HUES6 (cell line): Measurements from ENCODE around the gene TCOF1.

ENCODE experiments used
- H3K27ac ChIP-seq: 2 replicates; pipeline ENCODE4 v1.7.0; 2013; ENCODE audit warnings: low read depth, mild to moderate bottlenecking, low read length, inconsistent platforms
- H3K27me3 ChIP-seq: 2 replicates; pipeline ENCODE4 v1.6.1; 2013; ENCODE audit warnings: low read length; ENCODE audit not compliant: control insufficient read depth, insufficient read depth
- H3K36me3 ChIP-seq: 2 replicates; pipeline ENCODE4 v1.6.1; 2013; ENCODE audit warnings: low read length; ENCODE audit not compliant: control insufficient read depth, insufficient read depth
- H3K4me1 ChIP-seq: 2 replicates; pipeline ENCODE4 v1.6.1; 2013; ENCODE audit warnings: low read length; ENCODE audit not compliant: control insufficient read depth, insufficient read depth
- H3K4me3 ChIP-seq: 2 replicates; pipeline ENCODE4 v1.5.1; 2013; ENCODE audit warnings: low read depth, low read length
- H3K9ac ChIP-seq: one replicate; pipeline ENCODE4 v1.6.1; 2013; ENCODE audit warnings: mild to moderate bottlenecking, low read length
- H3K9me3 ChIP-seq: 2 replicates; pipeline ENCODE4 v1.6.1; 2013; ENCODE audit warnings: low read depth, low read length; ENCODE audit not compliant: control insufficient read depth, insufficient read depth

TCOF1 gene

DNA sequence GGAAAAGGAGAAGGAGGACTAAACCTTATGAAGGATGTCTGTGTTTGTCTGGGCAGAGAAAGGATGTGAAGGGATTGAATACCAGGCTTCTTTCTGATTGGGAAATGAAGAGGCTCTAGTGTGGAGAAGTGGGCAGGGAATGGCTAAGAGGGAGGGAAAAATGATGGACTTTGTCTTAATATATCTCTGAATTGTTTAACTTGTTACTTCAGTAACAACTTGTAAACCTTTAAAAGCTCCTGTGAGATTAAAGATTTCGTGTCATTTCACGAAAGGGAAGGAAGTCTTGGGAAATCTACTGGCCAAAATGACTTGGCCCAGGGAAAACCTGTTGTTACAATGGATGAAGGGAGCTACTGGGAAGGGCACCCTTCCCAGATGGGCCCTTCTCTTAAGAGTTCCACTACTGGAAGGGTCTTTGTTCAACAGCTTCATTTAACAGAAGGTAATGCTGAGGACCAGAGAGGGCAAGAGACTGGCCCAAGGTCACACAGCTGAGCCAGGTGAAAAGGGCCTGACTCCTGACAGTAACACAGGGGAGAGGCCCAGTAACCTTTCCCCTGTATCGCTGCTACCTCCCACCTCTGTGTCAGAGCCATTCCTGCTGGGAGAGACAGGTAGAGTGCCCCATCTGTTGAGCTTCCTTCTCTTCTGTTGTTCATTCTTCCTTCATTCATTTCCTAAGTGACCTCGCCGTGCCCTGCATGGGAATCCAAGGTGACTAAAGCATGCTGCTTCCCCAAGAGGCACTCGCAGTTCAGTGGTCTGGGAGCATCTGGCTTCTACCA lies 5.1 kb upstream of the TCOF1 start:
- no peaks in the 10 kb centered on the region for H3K27me3 ChIP-seq
- peaks cover 12% of the 10 kb centered on the region for H3K4me1 ChIP-seq
- no peak overlapping the region for H3K4me3 ChIP-seq
- H3K9me3 ChIP-seq: no peaks in the 10 kb centered on the region
- H3K36me3 ChIP-seq: no peaks in the 10 kb centered on the region
- no peak overlapping the region for H3K9ac ChIP-seq
- H3K27ac ChIP-seq: no peak overlapping the region

DNA sequence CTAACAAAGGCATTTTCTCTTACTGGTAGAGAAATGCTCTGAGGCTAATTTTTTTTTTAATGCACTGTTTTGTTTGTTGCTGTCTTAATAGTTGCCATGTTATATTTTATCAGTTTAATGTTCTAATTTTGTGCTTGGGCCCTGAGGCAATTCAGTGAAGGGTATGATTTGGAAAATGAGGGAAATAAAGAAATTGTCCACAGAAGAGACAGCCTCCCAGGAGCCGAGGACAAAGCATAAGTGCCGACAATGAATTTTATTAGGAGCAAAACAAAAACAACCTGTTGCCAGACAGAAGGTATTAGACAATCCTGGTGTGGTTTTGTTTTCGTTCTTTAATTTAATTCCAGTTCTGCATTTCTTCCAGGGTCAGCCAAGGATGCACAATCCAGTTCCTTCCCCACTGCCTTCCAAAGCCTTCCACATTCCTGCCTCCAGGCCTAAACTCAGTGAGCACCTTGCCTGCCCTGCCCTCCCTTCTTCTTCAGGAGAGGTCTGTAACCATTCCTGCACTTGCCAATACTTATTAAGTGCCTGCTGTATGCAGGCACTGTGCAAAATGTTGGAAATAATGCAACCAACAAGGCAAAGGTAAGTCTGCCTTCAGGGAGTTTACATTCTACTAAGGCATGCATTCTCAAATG lies 4.3 kb upstream of the TCOF1 start:
- Histone ChIP-seq H3K9me3 (no peaks in the 10 kb centered on the region), H3K36me3 (no peaks in the 10 kb centered on the region), H3K27ac (no peak overlapping the region), H3K4me1 (peaks cover 12% of the 10 kb centered on the region), H3K9ac (no peak overlapping the region), H3K27me3 (no peaks in the 10 kb centered on the region), H3K4me3 (no peak overlapping the region)

DNA sequence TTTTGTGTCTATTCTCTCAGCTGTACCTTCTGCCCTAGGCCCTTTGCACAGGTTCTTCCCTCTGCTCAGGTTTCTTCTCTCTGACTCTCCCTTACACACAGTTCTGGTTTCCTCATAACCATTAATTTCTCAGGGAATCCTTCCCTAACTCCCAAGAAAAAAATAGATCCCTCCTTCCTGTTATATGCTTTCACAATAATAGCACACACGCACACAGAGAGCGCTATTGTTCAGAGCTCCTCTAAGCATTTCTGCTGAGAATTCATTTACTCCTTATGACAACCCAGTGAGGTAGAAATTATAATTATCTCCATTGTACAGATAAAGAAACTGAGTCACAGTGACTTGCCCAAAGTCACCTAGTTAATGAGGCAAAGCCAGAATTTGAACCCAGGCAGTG lies 1.7 kb upstream of the TCOF1 start:
- Histone ChIP-seq H3K9ac (no peak overlapping the region), H3K27ac (no peak overlapping the region), H3K27me3 (no peaks in the 10 kb centered on the region), H3K4me1 (peaks cover 11% of the 10 kb centered on the region), H3K36me3 (peaks cover 14% of the 10 kb centered on the region), H3K4me3 (no peak overlapping the region), H3K9me3 (no peaks in the 10 kb centered on the region)

DNA sequence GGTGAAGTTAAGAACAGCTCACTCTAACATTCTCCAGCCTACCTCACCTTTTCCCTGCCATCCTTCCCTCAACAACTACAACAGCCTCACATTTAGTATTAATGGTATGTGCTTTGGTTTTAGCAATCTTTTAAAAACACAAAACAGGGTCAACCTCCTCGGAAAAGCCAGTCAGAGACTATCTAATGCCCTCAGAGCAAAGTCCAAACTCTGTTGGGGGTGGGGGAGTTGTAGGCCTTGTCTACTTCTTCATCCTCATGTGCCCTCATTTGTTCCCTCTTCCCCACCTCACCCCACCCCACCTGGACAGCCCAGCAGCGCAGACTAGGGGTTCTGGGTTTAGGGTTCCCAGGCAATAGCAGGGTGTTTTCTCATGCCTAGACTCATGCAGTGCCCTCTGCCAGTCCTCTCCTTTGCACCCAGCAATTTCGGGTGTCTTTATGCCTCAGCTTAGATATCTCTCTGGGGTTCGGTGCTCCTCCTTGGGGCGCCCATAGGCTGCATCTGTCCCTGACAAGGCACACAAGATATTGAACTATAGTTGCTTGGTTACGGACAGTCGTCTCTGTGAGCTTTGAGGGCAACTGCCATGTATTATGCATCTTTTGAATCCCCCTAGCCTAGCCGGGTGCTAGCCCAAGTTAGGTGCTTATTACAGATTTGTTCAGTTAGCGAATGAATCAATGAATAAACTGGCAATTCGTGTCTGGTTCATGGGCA lies 762 bp upstream of the TCOF1 start:
- Histone ChIP-seq H3K9me3 (no peaks in the 10 kb centered on the region), H3K4me1 (peaks cover 8% of the 10 kb centered on the region), H3K4me3 (peak overlapping the region; percentile 36), H3K9ac (no peak overlapping the region), H3K36me3 (peaks cover 24% of the 10 kb centered on the region), H3K27me3 (no peaks in the 10 kb centered on the region), H3K27ac (no peak overlapping the region)

DNA sequence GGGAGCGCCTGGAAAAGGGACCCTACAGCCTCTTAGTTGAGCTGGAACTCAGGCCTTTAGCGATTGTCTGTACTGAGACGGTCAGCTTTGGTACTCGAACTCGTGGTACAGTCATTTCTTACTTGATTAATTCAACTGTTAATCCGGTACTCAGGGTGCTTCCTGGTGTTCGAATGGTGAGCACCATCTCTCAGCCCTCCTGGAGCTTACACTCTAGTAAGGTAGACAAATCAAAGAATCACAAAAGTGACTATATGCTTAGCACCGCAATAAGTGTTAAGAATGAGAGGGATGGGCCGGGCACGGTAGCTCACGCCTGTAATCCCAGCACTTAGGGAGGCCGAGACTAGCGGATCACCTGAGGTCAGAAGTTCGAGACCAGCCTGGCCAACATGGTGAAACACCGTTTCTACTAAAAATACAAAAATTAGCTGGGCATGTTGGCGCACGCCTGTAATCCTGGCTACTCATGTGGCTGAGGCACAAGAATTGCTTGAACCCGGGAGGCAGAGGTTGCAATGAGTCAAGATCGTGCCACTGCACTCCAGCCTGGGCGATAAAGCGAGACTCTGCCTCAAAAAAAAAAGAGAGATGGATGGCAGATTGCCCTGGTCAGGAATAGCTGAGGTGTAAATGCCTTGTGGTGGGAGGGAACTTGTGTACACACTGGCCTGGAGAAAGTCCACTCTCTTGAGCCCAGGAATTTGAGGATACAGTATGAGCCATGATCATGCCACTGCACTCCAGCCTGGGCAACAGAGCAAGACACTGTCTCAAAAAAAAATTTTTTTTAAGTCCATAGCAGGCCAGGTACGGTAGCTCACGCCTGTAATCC lies 981 bp downstream of the TCOF1 start:
- Histone ChIP-seq H3K36me3 (peaks cover 41% of the 10 kb centered on the region), H3K4me1 (peaks cover 8% of the 10 kb centered on the region), H3K4me3 (peak overlapping the region; percentile 82), H3K27ac (peak overlapping the region; percentile 86), H3K27me3 (no peaks in the 10 kb centered on the region), H3K9ac (peak overlapping the region; percentile 95), H3K9me3 (no peaks in the 10 kb centered on the region)

DNA sequence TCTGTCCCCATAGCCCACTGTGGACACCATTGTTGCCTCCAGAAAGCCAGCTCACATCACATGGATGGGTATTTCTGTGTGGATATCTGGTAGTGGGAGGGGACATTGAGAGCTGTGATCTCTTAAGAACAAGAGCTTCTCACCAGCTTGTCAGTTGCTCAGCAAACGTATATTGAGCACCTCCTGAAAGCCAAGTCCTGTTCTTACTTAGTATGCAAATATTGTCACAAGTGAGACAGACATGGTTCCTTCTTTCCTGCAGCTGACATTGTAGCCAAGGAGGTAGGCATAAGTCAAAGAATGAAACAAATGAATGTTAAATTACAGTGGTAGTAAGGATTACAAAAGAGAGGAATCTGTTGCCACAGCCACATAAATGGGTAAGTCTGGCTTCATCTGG lies 3.8 kb downstream of the TCOF1 start:
- Histone ChIP-seq H3K27me3 (no peaks in the 10 kb centered on the region), H3K9ac (no peak overlapping the region), H3K4me1 (peaks cover 8% of the 10 kb centered on the region), H3K27ac (no peak overlapping the region), H3K4me3 (no peak overlapping the region), H3K36me3 (peaks cover 69% of the 10 kb centered on the region), H3K9me3 (no peaks in the 10 kb centered on the region)

DNA sequence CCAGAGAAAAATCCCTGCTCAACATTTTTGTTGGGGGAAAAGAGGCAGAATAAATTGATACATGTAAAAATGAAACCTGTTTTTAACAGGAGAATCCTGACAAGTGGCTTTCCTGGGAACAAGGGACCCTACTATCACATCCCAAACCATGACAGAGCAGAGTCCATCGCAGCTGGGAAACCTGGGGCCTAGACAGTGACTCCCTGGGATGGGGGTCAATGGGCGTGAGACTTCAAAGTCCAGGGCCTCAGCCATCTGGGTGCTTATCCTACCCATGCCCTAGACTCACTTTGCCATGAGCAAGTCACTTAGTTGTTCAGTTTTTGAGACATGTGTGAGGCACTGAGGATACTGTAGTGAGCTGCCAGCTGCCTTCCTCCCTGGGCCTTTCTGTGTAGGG lies 5.7 kb downstream of the TCOF1 start:
- H3K36me3 ChIP-seq: peaks cover 83% of the 10 kb centered on the region
- no peaks in the 10 kb centered on the region for H3K9me3 ChIP-seq
- no peak overlapping the region for H3K9ac ChIP-seq
- no peak overlapping the region for H3K27ac ChIP-seq
- H3K4me3 ChIP-seq: no peak overlapping the region
- peaks cover 4% of the 10 kb centered on the region; the same call in 1 of the 2 replicates for H3K4me1 ChIP-seq
- H3K27me3 ChIP-seq: no peaks in the 10 kb centered on the region

DNA sequence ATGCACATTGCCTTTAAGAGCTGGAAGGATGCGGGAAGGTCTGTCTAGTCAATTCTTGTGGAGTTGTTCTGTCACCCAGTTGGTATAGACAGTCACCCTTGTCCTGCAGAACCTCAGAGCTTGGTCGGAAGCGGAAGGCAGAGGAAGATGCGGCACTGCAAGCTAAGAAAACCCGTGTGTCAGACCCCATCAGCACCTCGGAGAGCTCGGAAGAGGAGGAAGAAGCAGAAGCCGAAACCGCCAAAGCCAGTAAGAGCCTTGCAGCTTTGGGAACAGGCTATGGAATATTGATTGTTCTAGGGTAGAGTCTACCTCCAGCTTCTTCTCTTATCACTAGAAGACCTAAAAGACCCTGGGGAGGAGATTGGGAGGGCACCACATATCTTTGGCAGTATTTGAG lies 6.5 kb downstream of the TCOF1 start:
- Histone ChIP-seq H3K4me3 (no peak overlapping the region), H3K9ac (no peak overlapping the region), H3K9me3 (no peaks in the 10 kb centered on the region), H3K27ac (no peak overlapping the region), H3K4me1 (no peaks in the 10 kb centered on the region), H3K27me3 (no peaks in the 10 kb centered on the region), H3K36me3 (peaks cover 91% of the 10 kb centered on the region)

DNA sequence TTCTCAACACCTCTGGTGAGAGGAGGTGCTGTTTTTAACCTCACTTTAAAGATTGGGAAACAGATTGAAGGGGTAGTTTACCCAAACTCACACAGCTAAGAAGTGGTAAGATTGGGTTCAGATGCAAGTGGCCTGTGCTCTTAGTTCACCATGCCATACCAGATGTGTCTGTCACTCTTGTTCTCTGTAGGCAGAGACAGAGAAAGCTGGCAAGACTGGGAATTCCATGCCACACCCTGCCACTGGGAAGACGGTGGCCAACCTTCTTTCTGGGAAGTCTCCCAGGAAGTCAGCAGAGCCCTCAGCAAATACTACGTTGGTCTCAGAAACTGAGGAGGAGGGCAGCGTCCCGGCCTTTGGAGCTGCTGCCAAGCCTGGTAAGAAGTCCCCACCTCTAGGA lies 11.0 kb downstream of the TCOF1 start:
- Histone ChIP-seq H3K27me3 (no peaks in the 10 kb centered on the region), H3K9ac (no peak overlapping the region), H3K4me3 (no peak overlapping the region), H3K36me3 (peaks cover 94% of the 10 kb centered on the region), H3K9me3 (no peaks in the 10 kb centered on the region), H3K27ac (no peak overlapping the region), H3K4me1 (no peaks in the 10 kb centered on the region)

DNA sequence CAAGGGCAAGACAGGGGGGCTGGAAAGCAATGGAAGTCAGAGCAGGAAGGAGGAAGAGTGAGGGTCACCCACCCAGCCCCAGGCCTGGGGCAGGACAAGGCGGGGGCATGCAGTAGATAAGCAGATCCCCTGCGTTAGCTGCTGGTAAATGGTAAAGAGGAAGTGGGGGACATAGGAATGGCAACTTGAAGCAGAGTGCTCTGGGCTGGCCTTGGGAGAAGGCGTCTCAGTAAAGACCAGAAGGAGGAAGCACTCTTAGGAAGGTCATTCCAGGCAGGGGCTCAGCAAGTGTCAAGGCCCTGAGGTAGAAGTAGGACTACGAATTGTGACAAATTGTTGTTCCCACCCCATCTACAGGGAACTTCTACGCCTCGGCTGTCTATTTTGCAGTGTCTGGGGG lies 15.1 kb downstream of the TCOF1 start:
- Histone ChIP-seq H3K4me3 (no peak overlapping the region), H3K27ac (no peak overlapping the region), H3K4me1 (no peaks in the 10 kb centered on the region), H3K27me3 (no peaks in the 10 kb centered on the region), H3K36me3 (peaks cover 100% of the 10 kb centered on the region), H3K9me3 (no peaks in the 10 kb centered on the region), H3K9ac (no peak overlapping the region)
